NCI-H2029 (cell line): Measurements from ENCODE around the gene KIF4A.

ENCODE experiments used
- DNase-seq: peaks from one replicate; lab custom pipeline; 2025; lab: John Stamatoyannopoulos, UW

The KIF4A gene

DNA sequence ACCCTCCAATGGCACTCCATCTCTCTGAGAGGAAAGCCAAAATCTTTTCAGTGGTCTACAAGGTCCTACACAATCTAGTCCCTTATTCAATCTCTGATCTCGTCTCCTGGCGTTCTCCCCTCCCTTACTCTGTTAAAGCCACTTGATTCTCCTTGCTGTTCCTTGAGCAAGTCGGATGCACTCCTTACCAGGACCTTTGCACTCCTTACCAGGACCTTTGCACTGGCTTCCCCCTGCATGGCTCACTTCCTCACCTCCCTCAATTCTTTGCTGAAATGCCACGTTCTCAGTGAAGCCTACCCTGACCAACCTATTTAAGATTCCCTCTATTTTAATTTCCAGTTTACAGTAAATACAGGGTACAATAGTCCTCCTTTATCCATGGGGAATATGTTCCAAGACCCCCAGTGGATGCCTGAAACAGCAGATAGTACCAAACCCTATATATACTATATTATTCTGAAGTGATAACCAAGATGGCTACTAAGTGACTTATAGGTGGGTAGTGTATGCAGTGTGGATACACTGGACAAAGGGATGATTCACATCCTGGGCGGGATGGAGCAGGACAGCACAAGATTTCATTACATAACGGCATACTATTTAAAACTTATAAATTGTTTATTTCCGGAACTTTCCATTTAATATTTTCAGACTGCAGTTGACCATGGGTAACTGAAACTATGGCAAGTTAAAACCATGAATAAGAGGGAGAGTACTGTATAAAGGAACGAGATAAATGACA lies 148.2 kb downstream of the KIF4A start:
- no peak for DNase-seq

DNA sequence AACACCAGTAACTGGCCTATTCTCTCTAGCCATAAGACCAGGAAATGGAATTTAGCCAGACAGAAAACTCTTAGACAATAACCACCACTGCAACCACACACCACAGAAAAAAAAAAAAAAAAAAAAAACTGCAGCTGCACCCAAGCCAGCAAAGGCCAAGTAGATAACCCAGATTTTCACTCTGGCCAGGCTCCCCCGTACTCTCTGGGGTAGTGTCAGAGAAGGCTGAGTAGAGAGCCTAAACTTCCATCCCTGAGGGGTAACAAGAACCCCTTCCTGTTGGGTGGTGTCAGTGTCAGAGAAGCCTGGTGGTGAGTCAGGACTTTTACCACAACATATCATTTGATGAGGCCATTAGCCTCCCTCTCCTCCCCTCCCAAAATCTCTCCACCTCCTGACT lies 149.1 kb downstream of the KIF4A start:
- DNase-seq, result no peak

DNA sequence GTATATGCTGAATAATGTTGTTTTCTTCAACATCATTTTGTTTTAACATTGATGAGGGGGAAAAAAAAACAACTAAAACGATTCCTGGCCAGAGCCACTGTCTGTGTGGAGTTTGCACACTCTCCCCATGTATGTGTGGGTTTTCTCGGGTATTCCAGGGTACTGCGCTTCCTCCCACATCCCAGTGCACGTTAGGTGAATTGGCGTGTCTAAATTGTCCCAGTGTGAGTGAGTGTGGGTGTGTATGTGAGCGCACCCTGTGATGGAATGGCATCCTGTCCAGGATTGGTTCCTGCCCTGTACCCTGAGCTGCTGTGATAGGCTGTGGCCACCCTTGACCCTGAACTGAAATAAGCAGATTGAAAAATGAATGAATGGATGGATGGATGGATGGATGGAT lies 152.3 kb downstream of the KIF4A start:
- DNase-seq, result no peak

DNA sequence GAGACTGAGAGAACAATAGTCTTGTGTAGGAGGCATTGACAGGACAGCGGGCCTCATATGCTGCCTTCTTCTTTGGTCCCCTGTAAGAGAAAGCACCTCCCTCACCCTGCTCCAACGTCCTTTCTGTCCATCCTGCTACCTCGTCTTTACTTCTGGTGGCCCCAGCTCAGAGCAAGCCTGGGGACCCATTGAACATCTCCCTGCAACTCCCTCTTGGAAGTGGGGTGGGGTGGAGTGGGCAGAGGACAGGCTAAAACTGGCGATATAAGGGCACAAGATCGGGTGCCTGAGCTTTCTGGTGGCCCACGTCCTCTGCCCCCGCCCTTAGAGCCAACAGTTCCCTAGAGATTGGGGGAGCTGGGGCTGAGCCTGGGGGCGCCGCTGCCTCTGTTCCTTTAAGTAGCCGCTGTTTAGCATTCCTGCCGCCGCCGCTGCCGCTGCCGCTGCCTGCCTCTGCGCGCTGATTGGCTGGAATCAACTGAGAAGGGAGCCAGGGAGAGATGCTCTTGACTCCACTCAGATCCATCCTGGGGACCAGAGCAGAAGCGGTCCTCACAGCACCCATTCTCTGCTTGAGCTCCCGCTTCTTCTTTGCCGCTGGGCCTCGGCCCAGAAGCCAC lies 154.5 kb downstream of the KIF4A start, which contains the start of gene DLG3:
DLG3 (plus strand) TSS at position 510 of the 620 bp plus-strand sequence. CDS start 367 bp downstream, outside the sequence.
- DNase-seq, result no peak

DNA sequence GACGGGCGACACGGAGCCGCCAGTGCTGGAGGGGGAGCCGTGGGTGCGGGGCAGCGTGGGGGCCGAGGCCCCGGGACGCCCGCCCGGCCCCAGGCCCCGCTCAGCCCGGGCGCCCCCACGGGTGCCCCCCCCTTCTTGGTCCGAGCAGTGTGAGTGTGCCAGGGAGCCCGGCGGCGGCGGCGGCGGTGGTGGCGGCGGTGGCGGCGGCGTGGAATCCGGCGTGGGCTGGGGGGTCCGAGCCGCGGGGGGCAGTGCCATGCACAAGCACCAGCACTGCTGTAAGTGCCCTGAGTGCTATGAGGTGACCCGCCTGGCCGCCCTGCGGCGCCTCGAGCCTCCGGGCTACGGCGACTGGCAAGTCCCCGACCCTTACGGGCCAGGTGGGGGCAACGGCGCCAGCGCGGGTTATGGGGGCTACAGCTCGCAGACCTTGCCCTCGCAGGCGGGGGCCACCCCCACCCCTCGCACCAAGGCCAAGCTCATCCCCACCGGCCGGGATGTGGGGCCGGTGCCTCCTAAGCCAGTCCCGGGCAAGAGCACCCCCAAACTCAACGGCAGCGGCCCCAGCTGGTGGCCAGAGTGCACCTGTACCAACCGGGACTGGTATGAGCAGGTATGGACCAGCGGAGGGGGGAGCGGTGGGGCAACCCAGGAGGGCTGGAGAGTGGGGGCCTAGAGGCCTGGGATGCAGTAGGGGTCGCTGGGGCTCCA lies 155.2 kb downstream of the KIF4A start:
- DNase-seq, result no peak

DNA sequence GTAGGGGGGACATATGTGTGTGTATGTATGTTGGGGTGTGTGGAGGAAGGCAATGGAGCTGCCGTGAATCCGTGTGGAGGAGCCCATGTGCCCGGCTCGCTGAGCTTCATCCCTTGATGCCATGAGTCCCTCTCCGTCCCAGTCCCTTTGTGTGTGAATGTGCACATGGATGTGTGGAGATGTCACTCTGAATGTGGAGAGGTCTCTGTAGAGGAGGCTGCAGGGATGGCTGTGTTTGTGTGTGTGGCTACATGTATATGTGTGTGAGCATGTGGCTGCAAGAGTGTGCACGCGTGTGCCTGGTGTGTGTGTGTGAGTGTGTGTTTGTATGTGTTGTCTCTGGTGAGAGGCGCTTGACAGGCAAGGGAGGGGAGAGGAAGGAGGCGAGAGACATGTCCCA lies 156.0 kb downstream of the KIF4A start:
- no peak for DNase-seq

DNA sequence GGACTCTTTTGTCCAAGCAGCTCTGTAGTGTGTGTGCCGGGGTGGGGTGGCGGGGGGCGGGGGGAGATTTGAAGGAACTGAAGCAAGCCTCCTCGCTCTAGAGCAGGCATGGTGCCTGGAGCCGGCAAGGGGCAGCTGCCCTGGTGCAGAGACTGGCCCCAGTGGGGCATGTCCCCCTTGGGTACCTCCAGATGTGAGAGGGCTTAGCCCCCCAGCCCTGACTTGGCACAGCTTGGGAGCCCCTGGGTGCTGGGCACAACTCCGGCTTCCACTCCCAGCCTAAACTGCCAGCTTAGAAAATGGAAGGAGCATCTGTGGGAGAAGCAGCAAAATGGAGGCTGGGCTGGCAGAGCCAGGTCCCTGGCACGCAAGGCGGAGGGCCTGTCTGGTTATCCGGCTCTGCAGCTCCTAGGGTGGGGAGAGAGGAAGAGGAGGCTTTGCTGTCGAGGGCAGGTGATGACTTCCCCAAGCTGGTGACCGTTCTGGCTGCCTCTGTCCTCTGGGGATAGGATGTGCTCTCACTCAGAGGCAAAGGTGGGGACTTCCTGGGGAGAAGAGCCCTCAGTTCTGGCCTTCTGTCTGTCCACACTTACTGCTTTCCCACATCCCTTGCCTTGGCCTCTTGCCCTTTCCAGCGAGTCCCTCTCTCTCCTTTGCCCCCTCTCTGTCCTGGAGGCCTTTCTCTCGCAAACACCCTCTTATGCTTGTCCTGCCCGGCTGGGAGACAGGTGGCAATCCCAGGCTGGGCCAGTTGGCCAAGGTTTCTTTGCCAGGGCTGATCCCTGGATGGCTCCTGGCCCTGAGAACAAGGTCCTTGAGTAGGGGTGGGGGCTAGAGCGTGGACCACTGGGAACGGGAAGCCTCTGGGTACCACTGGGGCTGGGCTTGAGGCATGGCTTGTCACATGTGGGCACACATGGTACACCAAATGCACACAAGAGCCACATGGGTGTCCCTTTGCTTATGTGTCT lies 156.8 kb downstream of the KIF4A start:
- DNase-seq, result no peak

DNA sequence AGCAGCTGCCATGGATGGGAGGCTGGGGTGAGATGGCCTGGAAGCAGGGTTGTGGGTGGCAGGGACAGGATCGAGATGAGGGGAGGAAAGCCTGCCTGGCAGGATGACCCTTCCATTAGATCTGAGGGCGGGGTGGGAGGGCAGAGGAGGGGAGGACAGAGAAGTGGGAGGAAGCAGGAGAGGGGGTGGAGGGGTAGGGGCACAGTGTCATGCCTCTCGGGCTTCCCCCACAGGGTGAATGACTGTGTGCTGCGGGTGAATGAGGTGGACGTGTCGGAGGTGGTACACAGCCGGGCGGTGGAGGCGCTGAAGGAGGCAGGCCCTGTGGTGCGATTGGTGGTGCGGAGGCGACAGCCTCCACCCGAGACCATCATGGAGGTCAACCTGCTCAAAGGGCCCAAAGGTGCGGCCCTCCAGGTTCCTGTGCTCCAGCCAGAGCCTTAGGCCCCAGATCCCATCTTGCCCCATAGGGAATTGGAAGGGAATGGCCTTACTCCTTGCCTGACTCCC lies 159.6 kb downstream of the KIF4A start:
- no peak for DNase-seq

DNA sequence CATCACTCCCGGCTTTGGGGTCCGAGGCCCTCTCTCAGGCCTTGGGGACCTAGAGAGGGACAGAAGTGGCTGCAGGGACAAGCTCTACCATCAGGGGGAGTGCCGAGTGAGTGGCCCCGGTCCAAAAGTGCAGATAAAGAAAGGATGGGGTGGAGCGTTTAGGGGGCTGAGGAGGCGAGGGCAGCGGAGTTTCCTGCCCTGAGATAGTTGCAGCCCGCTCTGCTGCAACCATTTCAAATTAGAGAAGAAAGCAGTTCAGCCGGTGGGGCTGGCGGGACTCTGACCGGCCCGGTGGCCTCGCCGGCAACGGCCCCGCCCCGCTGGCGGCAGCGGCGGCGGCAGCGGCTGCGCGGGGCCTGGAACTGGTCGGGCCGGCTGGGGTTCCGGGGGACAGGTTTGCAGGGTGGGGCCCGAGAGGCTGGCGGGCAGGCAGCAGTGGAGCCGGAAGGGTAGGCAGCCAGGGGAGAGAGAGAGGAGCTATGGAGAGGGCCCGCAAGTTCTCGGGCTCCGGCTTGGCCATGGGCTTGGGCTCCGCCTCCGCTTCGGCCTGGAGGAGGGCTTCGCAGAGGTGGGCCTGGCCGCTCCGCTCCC lies 162.3 kb downstream of the KIF4A start:
- DNase-seq, result peak; percentile 10

DNA sequence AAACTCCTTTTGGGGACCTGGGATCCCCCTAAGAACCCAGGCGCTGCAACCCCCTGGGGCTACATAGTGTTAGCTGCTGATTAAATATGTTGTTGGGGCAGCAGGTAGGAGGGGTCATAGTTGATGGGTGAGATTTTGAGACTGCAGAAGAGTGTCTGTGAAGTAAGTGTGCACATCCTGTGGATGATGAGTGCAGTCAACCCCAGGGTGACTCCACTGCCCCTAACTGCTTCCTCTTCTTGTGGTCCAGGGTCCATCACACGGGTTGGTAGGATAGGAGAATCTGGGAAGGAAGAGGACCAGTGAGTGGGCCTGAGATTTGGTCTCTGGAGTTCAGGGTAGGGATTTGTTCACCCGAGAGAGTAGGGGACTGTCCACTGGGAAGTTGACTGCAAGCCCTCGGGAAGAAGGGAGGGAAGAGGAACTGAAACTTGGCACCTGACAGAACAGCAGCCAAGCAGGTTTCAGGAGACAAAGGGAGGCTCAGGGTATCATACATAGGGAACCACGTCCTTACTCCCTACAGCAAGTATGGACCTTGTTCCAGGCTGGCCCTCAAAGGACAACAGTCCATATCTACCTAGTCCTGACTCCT lies 163.2 kb downstream of the KIF4A start:
- DNase-seq, result no peak

DNA sequence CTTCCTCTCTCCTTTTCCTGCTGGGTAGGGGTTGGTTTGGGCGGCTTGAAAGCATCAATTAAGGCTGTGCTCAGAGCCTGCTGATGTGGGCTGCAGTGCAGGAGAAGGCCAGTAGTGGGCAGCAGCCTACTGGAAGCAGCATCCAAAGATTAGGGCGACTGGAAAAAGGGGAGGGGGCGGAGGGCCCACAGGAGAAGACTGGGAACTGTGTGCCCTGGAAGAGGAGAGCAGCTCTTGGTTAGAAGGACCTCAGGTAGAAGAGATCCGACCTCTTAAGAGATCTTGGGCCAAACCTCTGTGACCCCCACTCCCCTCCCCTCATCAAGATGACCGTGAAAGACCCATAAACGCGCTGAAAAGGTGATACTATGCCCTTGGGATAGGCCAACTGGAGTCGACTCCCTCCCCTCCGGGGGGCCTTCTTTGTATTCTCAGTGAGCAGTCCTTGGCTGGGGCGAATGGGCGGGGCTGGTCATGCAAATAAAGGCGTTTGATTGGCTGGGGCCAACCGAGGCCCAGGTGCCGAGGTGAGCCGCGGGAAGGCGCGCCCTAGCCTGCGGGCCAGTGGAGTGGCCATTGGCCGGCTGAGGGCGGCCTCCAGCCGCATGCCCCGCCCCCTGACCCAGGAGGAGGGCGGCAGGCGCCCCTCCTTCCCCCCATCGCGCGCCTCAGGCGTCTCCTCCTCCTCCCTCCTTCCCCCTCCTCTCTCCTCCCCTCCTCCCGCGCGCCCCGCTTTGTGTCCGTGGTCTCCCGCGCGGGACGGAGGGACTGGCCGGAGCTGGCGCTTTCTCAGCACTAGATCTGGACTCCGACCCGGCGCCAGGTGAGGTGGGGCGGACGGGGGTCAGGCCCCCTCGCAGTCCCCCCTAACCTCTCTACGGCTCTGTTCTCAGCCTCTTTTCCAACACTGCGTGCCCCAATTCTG lies 164.8 kb downstream of the KIF4A start:
- DNase-seq, result peak; percentile 83

DNA sequence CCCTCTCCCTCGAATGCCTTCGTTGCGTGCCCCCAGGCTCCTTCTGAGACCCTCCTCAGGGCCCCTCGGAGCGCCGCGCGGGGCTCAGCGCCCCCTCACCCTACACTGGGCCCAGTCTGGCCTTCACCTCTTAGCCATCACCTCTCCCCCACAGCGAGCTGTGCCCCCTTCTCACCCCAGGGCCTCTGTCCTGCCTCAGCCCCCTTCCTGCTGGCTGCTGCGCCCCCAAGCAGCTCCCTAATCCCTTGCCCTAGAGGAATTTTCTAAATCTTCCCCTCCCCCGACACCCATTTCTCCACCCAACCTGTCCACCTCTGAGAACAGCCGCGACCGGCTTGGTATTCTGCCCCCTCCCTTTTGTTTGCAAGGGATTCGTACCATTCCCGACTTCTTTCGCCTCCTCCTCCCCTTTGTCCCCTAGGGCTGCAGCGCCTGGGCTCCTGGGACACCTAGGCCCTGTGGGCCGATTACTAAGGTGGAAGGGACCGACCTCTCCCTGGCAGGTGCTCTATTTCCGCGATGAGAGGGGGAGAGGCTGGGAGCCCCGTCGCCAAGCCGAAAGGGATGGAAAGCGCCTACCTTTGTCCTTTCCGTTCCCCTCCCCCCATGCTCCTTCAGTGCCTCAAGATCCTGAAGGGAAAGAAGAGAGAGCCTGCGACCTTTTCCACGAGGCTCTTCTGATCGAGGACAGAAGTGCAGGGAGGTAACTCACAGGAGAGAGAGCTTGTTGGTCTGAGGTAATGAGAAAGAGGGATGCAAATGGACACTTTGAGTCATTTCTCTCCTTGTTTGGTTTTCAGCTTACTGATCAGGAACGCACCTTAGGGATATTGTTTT lies 165.7 kb downstream of the KIF4A start:
- DNase-seq, result peak; percentile 36

DNA sequence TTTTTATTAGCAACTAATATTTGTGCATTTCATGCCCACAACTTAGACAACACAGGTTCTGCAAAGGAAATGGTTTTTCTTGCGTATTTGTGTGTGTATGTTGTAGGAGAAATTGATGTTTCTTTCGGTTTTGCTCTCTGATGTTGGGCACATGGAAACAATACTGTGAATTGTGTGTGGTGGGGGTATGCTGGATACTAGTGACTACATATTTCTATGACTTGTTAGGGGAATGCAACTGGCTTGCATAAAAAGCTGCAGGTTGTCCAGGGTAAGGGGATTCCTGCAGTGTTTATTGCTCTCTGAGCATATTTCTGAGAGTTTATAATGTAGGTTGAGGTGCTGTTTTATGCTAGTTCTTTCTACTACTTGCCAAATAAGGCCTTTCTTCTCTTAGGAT lies 166.4 kb downstream of the KIF4A start:
- DNase-seq, result no peak

DNA sequence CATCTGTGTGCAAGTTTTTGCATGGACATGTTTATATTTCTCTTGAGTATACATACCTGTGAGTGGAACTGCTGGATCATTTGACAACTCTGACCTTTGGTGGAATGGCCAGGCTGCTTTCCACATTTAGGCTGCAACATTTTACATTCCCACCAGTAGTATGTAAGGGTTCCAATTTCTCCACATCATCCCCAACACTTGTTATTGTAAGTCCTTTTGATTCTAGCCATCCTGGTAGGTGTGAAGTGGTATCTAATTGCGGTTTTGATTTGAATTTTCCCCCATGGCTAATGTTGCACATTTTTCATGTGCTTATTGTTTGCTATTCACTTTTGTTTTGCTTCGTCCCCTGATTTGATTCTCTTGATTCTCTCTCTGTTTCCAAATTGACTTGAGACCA lies 171.1 kb downstream of the KIF4A start:
- DNase-seq, result no peak

DNA sequence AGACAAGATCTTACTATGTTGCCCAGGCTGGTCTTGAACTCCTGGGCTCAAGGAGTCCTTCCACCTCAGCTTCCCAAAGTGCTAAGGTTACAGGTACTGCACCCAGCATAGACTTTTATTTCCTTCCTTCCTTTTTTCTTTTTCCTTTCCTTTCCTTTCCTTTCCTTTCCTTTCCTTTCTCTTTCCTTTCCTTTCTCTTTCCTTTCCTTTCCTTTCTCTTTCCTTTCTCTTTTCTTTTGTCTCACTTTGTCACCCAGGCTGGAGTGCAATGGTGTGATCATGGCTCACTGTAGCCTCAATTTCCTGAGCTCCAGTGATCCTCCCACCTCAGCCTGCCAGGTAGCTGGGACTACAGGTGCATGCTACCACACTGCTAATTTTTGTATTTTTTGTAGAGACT lies 174.1 kb downstream of the KIF4A start:
- no peak for DNase-seq

DNA sequence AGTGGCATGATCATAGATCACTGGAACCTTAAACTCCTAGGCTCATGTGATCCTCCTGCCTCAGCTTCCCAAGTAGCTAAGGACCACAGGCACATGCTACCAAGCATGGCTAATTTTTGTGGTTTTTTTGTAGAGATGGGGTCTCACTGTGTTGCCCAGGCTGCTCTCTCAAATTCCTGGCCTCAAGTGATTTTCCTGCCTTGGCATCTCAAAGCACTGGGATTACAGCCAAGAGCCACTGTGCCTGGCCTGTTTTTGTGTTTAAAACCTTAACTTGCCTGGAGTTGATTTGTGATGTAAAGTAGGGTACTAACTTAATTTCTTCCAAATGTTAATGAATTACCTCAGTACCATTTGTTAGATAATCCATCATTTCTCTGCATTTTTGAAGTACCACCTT lies 177.1 kb downstream of the KIF4A start:
- no peak for DNase-seq

DNA sequence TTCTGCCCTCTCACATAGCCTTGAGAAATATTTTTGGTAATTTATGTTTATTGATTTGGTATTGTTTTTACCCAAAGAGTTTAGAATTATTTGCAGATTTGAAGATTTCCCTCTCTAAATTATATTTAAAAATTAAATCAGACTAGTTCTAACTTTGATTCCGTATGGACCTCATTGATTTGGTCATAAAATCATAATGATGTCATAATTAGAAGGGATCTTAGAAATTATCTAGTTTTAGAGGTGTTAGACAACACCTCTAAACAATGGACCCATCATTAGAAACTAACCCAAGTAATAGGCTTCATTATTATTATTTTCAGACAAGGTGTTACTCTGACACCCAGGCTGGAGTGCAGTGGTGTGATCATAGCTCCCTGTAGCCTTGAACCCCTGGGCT lies 178.8 kb downstream of the KIF4A start:
- DNase-seq, result no peak
